ENCODE data around the gene SETD1A. TPM values are rescaled to one million over a fixed set of nuclear protein-coding genes. Genes with fewer than 3 reads are reported as not detected.
A peak's percentile ranks its signal among the peaks of the same experiment; 100 is the strongest.

SETD1A gene
- total RNA-seq, 1 donor from 2014 or later, result 24.3 TPM

- Mint-ChIP-seq H3K4me3 (ENCODE audit: unreplicated experiment) (no peak overlapping the region), H3K36me3 (ENCODE audit: unreplicated experiment) (peaks cover 5% of the 10 kb centered on the region), H3K9me3 (ENCODE audit: unreplicated experiment) (peaks cover 7% of the 10 kb centered on the region), H3K27ac (ENCODE audit: unreplicated experiment) (no peak overlapping the region), H3K4me1 (ENCODE audit: low read depth, unreplicated experiment) (no peaks in the 10 kb centered on the region), H3K27me3 (ENCODE audit: unreplicated experiment) (peaks cover 13% of the 10 kb centered on the region)
- no peak for DNase-seq
- no peak for TF ChIP-seq CTCF (IDR thresholded peaks at IDR 0.05; ENCODE audit: partially characterized antibody, unreplicated experiment)
These were observed 23.4 kb downstream of the SETD1A start for GRCh38 chr16:30980959-30981358.

GRCh38 chr16:30982548-30983288 lies 25.2 kb downstream of the SETD1A start:
- TF ChIP-seq CTCF (IDR thresholded peaks at IDR 0.05; ENCODE audit: partially characterized antibody, unreplicated experiment), result no peak
- Mint-ChIP-seq H3K4me1 (ENCODE audit: low read depth, unreplicated experiment) (no peaks in the 10 kb centered on the region), H3K36me3 (ENCODE audit: unreplicated experiment) (peaks cover 5% of the 10 kb centered on the region), H3K27me3 (ENCODE audit: unreplicated experiment) (peaks cover 10% of the 10 kb centered on the region), H3K9me3 (ENCODE audit: unreplicated experiment) (peaks cover 11% of the 10 kb centered on the region), H3K4me3 (ENCODE audit: unreplicated experiment) (no peak overlapping the region), H3K27ac (ENCODE audit: unreplicated experiment) (peak overlapping the region; percentile 8)
- no peak for DNase-seq

GRCh38 chr16:30983289-30983889 lies 25.8 kb downstream of the SETD1A start:
- Mint-ChIP-seq H3K9me3 (ENCODE audit: unreplicated experiment) (peaks cover 11% of the 10 kb centered on the region), H3K4me1 (ENCODE audit: low read depth, unreplicated experiment) (no peaks in the 10 kb centered on the region), H3K27ac (ENCODE audit: unreplicated experiment) (no peak overlapping the region), H3K27me3 (ENCODE audit: unreplicated experiment) (peaks cover 10% of the 10 kb centered on the region), H3K4me3 (ENCODE audit: unreplicated experiment) (no peak overlapping the region), H3K36me3 (ENCODE audit: unreplicated experiment) (peaks cover 5% of the 10 kb centered on the region)
- no peak for TF ChIP-seq CTCF (IDR thresholded peaks at IDR 0.05; ENCODE audit: partially characterized antibody, unreplicated experiment)
- DNase-seq, result no peak

- peaks cover 14% of the 10 kb centered on the region for H3K9me3 Mint-ChIP-seq (ENCODE audit: unreplicated experiment)
- H3K4me3 Mint-ChIP-seq (ENCODE audit: unreplicated experiment), result no peak overlapping the region
- peaks cover 7% of the 10 kb centered on the region for H3K27me3 Mint-ChIP-seq (ENCODE audit: unreplicated experiment)
- DNase-seq, result no peak
- no peak overlapping the region for H3K27ac Mint-ChIP-seq (ENCODE audit: unreplicated experiment)
- peaks cover 5% of the 10 kb centered on the region for H3K36me3 Mint-ChIP-seq (ENCODE audit: unreplicated experiment)
- TF ChIP-seq CTCF (IDR thresholded peaks at IDR 0.05; ENCODE audit: partially characterized antibody, unreplicated experiment), result no peak
- H3K4me1 Mint-ChIP-seq (ENCODE audit: low read depth, unreplicated experiment), result no peaks in the 10 kb centered on the region
These were observed 26.5 kb downstream of the SETD1A start for GRCh38 chr16:30983898-30984610.

Measured in glutamatergic neuron (in vitro differentiated cells).